Measurements from ENCODE around the gene GLMP.

Gene GLMP

DNA sequence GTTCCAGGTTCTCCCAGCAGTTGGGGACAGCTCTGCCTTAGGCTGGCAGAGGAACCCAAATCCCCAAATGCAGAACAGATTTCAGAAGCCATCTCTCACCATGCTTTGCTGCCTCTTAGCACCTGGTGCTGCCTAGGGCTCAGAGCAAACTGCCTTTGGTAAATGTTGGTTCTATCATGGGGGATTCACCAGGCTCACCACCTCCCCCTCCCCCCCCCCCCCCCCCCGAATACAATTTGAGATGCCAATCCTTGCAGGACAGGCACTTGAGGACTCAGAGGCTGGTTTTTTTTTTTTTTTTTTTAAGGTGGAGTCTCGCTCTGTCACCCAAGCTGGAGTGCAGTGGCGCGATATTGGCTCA lies 47.2 kb downstream of the GLMP start:
- DNase-seq (ENCODE audit: low spot score) = no peak

DNA sequence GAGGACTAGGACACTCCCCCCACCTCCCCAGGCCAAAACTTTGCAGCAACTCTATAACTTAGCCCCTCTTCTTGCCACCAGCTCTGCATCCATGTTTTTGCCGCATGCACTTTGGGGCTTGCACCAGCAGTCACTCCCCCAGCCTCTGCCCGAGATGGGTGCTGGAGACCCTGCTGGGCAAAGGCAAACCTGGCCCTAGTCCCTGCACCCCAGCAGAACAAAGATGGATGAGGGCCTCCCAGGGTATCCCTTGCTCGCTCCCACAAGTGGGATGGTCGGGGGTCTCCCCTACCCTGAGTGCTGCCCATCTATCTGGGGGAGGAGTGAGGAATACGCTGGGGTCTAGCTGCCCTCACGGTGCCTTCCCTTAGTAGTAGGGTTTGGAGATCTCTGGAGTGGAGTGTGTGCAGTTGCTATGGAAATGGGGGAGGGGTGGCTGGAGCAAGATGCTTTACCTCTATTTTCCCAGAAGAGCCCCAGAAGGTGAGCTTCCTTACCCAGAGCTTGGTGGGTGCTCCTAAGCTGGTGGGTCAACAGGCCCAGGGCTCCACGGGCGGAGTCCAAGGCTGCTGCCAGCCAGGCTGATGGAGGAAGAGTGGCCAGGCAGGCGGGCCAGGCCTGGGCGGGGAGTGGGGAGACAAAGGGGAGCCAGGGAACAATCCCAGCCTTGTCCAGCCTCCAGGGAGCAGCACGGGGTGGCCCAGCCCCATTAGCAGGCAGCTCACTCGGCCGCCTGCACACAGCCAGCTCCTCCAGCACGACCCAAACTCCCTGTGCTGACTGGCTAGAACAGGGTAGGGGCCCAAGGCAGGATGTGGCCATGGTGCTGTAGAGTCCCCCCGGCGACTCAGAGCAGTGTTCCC lies 47.8 kb downstream of the GLMP start, which contains the start of gene PAQR6:
TSS of gene PAQR6 (minus strand) at position 597 of the 863 bp plus-strand sequence. CDS start 1,325 bp downstream, outside the sequence.
- no peak for DNase-seq (ENCODE audit: low spot score)

DNA sequence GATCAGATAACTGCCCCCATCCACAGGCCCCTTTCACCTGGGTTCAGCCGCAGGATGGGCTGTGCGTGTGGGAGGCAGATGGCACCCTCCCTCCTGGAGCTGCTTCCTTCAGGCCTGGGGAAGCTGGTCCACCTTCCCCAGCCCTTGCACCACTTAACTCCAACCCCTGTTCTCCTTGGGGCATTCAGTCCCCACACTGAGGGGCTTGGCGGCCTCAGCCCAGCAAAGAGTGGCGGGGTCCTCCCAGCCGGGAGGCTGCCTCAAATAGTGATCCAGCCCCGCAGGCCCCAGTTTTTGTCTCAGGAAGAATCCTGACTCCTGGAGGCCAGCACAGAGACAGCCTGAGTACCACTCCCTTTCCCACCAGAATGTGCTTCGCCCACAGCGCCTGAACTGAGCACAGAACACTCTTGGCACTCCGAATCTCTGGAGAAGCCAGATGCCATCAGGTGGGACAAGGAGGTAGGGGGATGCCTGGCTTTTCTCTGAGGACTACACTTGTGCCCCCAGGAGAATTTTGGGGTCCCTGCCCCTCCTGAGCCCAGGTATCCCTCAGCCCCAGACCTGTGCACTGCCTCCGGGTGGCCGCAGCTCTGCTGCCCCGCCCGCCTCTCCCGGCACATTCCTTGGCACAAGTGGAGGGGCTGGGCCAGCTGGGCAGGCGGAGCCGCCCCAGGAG lies 48.6 kb downstream of the GLMP start:
- DNase-seq (ENCODE audit: low spot score) = no peak

- no peak for DNase-seq (ENCODE audit: low spot score)
Measured at GRCh38 chr1:156246241-156246780, 49.2 kb downstream of the GLMP start.

GRCh38 chr1:156245451-156246232 lies 49.8 kb downstream of the GLMP start:
- DNase-seq (ENCODE audit: low spot score) = no peak

DNA sequence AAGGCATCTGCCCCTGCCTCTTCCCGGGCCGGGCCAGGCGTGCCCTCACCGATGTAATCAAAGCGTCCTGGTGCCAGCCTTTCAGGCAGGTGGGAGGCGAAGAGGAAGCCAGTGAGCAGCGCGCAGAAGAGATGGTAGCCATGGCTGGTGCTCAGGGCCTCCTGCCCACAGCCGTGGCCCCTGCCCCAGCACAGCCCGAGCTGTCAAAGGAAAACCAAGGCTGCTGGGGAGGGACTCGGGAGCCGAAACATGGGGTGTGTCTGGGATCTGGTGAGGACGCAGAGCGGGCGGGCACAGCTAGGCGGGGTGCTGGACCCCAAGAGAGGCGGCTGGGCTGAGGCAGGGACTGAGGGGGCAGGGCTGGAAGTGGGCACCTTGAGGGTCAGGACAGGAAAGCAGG lies 50.8 kb downstream of the GLMP start:
- no peak for DNase-seq (ENCODE audit: low spot score)

DNA sequence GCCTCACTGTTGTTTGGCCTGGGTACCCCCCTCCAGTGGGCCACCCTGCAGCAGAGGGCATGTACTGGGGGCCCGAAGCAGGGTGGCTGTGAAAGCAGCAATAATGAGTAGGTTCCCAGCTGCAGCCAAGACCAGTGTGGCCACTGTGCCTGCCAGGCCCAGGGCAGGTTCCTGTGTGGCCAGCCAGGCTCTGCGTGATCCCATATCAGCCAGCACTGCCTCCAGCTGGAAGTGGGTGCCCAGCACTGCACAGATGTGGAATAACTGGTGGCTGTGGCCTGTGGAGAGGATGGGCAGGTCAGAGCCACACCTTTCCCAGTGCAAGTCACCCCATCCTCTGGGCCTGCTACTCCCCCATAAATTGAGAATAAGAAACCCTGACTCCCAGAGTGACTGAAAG lies 51.4 kb downstream of the GLMP start:
- DNase-seq (ENCODE audit: low spot score) = no peak

DNA sequence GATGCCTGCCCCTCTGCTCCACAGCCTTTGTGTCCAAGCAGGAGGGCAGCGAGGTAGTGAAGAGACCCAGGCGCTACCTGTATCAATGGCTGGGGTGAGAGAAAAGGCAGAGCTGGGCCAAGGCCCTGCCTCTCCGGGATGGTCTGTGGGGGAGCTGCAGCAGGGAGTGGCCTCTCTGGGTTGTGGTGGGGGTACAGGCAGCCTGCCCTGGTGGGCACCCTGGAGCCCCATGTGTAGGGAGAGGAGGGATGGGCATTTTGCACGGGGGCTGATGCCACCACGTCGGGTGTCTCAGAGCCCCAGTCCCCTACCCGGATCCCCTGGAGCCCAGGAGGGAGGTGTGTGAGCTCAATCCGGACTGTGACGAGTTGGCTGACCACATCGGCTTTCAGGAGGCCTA lies 52.7 kb downstream of the GLMP start:
- DNase-seq (ENCODE audit: low spot score) = no peak

Measured in hematopoietic multipotent progenitor cell treated with erythropoietin and hydrocortisone succinate and interleukin-3 and kit ligand, for 15 days (in vitro differentiated cells).